AG08396 (cell line): Measurements from ENCODE around the gene MAP1S.
A peak's percentile ranks its signal among the peaks of the same experiment; 100 is the strongest.

Experiments used
- DNase-seq: peaks from one replicate; pipeline ENCODE4 v3.0.0; 2012; ENCODE audit warnings: low spot score, mixed read lengths

Gene MAP1S, protein sequence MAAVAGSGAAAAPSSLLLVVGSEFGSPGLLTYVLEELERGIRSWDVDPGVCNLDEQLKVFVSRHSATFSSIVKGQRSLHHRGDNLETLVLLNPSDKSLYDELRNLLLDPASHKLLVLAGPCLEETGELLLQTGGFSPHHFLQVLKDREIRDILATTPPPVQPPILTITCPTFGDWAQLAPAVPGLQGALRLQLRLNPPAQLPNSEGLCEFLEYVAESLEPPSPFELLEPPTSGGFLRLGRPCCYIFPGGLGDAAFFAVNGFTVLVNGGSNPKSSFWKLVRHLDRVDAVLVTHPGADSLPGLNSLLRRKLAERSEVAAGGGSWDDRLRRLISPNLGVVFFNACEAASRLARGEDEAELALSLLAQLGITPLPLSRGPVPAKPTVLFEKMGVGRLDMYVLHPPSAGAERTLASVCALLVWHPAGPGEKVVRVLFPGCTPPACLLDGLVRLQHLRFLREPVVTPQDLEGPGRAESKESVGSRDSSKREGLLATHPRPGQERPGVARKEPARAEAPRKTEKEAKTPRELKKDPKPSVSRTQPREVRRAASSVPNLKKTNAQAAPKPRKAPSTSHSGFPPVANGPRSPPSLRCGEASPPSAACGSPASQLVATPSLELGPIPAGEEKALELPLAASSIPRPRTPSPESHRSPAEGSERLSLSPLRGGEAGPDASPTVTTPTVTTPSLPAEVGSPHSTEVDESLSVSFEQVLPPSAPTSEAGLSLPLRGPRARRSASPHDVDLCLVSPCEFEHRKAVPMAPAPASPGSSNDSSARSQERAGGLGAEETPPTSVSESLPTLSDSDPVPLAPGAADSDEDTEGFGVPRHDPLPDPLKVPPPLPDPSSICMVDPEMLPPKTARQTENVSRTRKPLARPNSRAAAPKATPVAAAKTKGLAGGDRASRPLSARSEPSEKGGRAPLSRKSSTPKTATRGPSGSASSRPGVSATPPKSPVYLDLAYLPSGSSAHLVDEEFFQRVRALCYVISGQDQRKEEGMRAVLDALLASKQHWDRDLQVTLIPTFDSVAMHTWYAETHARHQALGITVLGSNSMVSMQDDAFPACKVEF

DNA sequence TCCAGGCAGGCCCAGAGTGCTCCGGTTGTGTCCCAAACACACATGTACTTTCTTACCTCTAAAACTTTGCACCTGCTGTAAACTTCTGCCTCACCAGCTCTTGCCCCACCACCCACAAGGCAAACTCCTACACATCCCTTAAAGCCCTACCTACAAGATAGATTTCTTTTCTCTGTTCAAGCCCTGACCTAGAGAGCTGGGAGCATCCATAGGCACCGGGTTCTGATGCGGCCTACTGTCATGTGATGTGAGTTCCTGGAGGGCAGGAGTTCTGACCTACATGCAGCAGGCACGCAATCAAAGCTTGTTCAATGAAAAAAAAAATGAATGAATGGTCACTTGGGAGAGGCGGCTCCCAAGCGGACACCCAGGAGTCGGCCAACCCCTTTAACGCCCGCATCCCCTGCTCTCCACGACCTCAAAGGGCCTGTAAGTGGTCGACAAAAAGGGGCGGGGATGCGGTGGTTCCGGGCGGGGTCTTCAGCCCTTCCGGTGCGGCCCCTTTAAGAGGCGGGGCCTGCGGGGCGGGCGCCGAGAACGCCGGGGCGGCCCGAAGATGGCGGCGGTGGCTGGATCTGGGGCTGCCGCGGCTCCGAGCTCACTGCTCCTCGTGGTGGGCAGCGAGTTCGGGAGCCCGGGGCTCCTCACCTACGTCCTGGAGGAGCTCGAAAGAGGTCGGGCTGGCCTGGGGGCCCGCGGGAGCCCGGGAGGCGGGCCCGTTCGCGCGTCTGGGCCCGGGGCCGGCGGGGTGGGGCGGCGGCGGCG, at the start of gene MAP1S:
Gene MAP1S, plus strand, starts transcription at position 534 of the 765 bp plus-strand sequence. Its CDS starts 23 bp downstream, at position 557.
- peak; percentile 90 for DNase-seq

DNA sequence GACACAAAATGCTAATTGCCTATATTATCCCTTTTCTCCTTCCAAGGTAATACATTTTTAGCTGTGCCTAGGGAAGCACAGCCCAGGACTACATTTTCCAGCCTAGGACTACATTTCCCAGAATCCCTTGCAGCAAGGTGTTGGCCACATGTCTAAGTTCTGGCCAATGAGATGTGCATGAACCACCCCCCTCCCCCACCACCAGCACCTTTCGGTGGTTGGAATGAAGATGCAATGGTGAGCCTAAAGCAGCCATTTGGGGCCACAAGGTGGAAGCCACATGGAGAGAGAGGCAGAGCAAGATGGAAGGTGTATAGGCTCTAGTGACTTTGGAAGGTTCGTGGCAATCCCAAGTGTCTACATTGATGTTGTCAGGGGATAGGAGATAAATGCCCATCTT, 47.4 kb upstream of the MAP1S start:
- DNase-seq: no peak

DNA sequence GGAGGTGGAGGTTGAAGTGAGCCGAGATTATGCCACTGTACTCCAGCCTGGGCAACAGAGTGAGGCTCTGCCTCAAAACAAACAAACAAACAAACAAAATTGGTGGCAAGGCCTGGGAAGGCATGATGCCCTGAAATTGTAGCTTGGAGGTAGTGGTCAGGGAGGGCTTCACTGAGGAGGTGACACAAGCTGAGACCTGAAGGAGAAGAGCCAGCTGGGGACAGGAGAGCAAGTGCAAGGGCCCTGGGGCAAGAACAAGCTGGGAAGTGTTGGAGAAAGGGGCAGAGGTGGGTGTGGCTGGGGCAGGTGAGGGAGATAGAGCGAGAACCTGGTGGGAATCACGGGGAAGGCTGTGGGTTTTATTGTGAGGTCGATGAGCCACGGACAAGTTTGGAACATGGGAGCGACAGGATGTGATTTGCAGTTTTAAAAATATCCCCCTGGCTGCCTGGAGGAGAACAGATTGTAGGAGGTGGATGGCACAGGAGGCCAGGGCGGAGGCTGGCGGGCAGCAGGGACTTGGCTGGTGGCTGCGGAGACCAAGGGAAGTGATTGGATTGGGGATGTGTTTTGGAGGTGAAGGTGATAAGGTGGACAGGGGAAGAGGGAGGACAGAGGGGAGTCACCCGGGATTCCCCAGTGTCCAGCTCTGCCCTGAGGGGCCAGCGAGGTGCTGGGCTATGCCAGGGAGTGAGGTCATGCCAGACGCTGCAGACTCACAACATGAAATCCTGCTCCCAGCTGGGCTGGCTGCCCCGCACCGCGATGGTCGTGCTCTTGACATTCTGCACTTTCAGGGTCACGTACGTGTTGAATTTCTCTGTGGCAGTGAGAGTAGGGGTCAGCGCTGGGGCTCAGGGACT, 45.1 kb upstream of the MAP1S start:
- DNase-seq: no peak

DNA sequence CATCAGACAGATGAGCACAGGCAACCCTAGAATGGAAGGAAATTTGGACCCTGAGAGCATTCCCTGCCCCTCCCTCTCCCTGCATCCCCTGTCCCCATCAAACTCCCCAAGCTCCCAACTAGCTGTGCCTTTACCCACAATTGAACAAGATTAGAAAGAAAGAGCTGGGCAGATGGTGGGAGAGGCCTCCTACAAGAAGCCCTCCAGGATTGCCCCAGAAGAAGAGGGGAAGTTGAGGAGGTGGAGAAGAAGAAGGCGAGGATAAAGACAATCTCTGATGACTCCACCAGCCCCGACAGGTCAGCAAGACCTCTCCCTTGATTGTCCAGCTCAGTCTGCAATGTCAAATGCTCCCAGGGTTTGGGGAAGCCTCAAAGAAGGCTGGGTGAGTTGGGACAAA, 43.0 kb upstream of the MAP1S start:
- DNase-seq: no peak

DNA sequence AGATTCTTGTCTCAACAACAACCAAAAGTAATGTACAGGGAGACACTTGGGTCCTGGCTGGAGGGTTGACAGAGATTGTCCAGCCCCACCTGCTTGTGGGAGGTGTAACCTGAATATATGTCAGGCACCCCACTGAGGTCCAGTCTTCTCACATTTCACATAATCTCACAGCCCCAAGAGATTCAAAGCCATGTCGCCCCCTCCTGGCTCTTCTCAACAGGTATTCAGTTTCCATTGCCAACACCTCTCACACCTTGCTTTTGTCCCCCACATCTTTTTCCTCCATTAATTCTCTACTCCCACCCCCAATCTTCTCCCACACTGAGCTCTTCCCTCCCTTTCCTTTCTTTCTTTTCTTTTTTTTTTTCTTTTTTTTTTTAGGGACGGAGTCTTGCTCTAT, 42.3 kb upstream of the MAP1S start:
- DNase-seq: no peak

DNA sequence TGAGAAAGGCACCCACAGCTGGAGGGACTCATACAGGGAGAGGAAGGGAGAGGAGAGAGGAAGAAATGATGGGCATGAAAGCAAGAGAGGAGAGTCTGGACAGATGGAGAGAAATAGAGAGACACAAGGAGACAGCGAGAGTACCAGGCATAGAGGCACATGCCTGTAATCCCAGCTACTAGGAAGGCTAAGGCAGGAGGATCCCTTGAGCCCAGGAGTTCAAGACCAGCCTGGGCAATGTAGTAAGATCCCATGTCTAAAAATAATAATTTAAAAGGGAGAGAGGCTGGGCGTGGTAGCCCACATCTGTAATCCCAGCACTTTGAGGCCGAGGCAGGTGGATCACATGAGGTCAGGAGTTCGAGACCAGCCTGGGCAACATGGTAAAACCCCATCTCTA, 40.4 kb upstream of the MAP1S start:
- no peak for DNase-seq

DNA sequence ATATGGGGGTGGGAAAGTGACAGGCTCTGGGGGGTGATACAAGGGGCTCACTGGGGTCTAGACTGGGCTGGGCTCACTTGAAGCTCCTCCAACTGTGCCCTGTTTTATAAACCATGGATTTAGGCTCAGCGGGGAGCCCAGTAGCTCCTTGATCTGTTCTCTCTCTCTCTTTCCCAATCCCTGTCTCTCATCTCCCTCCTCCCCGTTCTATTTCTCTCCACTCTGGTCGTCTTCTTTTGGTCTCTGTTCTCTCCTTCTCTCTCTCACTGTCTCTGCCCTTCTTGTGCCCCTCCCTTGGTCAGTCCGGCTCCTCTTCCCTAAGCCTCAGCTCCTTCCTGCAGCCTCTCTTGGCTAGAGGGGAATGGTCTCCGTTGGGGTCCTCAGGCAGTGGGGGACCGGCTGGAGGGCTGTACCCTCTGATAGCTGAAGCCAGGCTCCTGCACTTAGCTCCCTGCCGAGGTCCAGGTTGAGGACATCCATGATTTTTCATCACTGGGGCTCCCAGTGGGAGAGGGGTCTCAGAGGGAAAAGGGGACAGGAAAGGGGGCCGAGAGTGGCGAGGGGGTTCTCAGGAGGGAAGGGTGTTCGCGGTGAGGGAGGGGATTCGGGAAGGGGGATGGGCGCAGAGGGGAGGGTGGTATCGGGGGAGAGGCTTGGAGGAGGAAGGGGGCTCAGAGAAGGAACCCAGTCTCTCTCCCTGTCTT, 39.6 kb upstream of the MAP1S start:
- no peak for DNase-seq

DNA sequence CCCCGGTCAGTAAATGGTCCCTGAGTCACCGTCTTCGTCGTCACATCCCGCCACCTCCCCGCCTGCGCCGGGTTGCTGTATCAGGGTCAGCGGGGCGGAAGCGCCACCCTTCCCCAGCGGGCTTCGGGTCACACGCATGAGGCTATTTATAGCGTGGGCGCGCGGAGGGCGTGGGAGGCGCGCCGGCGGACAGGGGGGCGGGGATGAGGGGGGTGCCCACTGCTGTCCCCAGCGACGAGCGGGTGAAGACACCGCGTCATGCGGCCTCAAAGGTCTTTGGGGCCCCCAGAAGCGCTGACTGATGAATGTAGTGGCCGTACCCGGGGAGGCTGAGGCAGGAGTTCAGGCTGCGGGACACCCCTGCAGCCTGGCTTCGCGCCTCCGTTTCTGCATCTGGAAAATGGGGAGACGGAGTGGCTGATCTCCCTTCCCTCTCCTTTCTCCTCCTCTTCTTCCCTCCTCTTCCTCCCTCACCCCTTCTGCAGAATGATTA, 39.0 kb upstream of the MAP1S start:
- DNase-seq: peak; percentile 86

DNA sequence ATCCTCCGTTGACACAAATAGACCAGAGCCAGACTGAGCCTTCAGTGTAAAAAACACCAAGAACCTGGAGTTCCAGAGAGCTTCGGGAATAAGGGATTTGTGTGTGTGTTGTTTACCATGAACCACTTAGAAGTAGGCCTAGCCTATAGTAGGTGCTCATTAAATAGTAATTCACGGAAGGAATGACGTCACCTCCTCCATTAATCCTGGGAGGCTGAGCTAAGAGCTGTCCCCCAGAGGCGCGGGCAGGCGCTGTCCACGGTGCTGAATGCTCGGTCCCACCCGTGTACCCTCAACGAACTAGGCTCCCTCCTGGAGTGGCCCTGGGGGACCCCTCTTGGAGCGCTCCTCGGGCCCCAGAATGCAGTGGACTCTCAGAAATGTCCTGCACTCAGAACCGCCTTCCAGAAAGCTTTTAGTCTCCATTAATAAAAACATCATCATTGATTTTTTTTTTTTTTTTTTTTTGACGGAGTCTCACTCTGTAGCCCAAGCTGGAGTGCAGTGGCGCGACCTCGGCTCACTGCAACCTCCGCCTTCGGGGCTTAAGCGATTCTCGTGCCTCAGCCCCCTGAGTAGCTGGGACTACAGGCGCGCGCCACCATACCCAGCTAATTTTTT, 37.7 kb upstream of the MAP1S start:
- peak; percentile 81 for DNase-seq

DNA sequence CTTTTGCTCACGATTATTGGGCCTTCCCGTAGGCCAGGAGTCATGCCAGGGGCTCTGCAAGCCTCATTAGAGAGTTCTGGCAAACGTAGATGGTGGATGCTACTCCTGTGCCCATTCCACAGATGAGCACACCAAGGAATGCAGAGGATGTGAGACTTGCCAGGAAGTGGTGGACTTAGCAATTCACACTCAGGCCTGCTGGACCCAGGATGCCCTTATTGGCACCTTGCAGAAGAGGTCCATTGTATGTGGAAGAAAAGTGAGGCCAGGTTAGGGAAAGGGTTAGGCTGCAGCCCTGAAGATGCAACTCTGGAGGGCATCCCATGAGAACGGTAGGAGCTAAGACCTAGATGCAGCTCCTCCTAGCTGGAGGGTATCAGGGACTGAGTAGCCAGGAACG, 37.0 kb upstream of the MAP1S start:
- no peak for DNase-seq

DNA sequence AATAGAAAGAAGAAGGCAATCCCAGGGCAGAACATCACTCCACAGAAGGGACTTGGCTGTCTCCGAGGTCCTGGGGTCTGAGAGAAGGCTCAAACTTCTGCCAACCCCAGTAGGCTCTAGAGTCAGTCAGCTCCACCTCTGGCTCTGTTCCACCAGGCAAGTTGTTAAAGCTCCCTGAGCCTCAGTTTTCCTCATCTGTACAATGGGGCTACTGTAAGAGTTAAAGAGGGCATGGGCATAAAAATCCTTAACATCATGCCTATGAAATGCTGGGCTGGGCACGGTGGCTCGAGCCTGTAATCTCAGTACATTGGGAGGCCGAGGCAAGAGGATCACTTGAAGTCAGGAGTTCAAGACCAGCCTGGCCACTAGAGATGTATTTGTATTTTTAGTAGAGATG, 36.2 kb upstream of the MAP1S start:
- no peak for DNase-seq

DNA sequence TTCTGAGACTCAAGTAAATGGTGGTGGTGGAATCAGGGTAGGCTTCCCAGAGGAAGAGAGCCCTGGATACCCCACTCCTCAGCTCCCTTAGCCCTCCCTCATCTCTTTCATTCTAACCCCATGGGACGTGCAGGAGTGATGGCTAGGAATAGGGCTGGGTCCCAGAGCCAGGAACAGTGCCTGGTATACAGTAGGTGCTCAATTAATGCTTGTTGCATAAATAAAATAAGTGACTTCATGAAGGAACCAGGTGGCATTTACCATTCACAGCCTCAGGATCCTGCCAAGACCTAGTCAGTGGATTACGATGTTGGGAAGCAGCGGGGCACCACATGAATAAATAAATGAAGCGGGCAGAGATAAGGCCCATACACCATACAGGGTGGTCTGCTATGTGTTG, 35.0 kb upstream of the MAP1S start:
- DNase-seq: no peak

DNA sequence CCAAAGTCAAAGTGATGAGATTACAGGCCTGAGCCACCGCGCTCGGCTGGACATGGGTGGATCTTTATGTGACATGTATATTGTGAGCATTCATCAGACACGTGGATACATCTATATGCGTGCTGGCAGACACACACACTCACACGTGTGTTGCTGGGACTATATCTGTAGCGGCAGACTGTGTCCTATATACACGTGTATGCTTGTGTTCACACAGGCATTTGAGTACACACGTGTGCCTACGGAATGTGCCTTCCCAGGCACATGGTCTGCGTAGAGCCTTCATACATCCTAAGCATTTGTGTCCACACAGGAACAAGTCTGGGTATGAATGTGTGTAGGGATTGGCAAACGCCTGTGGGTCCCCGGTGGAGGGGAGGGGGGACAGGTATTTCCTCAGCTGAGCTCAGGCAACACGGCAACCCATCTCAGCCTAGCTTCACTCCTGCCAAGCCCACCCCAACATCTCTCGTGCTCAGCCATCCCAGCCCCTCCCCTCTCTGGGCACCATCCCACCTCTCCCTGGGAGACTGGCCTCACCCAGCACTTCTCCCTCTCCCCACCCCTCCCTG, 33.7 kb upstream of the MAP1S start:
- no peak for DNase-seq

DNA sequence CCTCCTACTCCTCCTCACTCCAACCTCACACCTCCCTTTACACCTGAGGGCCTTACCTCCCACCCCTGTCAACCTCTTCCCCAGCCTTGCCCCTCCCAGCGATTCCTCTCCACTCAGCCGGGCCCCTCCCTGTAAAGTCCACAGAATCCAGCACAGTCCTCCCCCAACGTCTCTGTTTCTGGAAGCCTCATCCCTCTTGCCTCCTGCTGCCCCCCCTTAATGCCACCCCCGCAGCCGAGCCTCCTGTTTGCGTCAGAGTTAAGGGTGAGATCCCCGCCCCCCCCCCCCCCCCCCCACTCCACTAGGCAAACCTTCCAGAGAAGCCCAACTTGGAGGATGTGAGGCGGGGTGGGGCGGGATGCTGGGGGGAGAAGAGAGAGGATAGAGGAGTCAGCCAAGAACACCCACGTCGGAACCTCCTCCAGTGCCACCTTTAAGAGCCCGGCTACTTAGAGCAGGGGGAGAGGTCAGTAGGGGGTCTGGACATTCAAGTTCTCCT, 33.2 kb upstream of the MAP1S start:
- DNase-seq: peak; percentile 46

DNA sequence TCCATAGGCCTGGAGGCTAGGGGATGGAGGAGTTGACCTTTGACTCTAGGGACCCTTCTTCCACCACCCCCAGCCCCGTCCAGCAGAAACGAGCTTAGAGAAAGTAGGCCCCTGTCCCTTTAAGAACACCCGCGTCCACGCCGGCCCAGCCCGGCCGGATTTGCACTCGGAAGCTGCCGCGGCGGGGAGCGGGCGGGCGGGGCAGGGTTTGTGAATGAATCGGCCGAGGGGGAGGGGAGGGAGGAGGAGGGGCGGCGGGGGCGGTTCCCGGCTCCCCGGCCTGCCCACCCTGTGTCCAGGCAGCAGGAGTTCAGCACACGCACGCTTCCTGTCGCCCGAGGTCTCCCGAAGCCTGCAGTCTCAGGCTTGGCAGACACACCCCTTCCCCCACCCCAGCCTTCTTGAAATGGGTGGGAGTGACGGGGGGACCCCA, 32.7 kb upstream of the MAP1S start:
- peak; percentile 70 for DNase-seq

DNA sequence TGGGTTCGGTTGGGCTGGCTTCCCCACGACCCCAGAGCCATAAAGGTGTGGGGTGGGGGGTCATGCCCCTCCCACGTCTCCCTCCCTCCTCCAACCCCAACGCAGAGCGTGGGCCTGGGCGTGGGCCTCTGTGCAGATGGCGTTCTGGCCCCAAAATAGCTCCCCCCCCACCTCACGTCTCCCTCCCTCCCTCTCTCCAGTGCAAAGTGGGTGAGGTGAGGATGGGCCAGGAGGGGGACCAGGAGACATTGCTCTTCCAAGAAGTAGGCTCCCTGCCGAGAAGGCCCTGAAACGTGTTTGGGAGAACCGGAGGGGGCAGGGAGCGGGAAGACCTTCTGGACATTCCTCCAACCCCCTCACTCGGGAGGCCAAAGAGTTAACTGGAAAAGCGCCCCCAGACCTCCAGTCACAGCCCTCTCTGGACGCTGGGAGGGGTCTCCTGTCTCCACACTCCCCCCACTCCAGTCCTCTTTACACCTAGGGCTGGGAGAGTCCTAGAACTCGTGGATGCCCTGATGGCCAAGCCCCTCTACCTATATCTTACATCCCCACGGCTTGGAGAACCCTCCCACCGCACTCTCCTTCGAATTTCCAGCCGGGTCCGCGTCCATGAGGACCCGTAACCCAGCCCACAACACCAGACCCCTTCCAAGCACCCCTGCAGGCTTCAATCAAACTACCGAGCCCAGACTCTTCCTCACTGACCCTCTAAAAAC, 32.0 kb upstream of the MAP1S start:
- no peak for DNase-seq

DNA sequence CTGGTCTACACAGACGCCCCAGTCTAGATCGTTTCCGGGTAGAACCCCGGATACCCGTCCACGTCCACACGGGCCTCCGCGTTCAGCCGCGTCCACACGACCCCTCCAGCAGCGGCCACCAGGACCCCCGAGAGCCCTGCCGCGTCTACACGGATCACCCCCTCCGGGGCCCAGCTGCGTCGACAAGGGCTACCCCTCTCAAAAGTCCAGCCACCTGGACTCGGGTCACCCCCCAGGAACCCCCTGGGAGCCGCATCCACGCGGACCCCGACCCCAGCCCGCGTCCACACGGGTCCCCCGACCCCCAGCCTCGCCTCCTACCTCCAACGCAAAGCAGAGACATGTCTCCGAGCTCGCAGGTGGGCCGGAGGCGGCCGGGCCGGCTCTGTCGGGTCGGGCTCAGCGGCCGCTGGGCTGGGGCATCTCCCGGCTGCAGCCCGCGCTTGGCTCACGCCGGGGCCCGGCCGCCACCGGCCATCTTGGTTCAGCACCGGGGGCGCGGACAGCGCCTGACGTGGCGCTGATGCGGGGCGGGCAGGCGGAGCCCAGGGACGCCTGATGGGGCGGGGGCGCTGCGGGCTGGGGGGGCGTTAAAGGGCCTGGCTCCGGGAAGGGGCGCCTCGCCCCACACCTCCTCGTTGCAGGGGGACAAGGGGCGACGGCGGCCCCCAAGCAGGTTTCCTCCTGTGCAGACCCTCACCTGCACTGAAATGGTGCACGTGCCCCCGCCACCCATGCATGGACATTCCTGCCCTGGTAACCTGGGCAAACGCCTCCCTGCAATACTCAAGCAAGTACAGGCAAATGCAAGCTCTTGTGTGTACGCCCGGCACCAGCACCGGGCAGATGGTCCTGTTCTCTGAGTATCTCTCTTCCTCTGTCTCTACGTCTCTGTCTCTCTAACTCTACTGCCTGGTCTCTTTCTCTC, 31.2 kb upstream of the MAP1S start, which contains the start of gene UNC13A:
Gene UNC13A, minus strand, starts transcription at position 498 of the 928 bp plus-strand sequence. Its CDS starts 155 bp downstream, at position 343.
- peak; percentile 86 for DNase-seq
